GM19452 (cell line): ENCODE data around the gene RAB3GAP2.
"Not testable (repeated sequence)": the region's sequence is repeated elsewhere in the genome, so short reads cannot be mapped to it uniquely, and the experiment has no call there.

Experiments used
- ATAC-seq: cut with Tn5 transposase; IDR thresholded peaks from one replicate; pipeline ENCODE4 v1.9.1; 2021; ENCODE audit not compliant: unreplicated experiment

The RAB3GAP2 gene

DNA sequence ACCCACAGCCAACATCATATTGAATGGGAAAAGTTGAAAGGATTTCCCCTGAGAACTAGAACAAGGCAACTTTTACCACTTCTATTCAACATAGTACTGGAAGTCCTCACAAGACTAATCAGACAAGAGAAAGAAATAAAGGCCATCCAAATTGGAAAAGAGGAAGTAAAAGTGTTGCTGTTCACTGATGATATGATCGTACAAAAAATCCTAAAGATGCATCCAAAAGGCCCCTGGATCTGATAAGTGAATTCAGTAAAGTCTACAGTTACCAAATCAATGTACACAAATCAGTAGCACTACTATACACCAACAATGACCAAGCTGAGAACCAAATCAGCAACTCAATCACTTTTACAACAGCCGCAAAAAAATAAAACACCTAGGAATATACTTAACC lies 28.3 kb downstream of the RAB3GAP2 start:
- ATAC-seq = no peak

DNA sequence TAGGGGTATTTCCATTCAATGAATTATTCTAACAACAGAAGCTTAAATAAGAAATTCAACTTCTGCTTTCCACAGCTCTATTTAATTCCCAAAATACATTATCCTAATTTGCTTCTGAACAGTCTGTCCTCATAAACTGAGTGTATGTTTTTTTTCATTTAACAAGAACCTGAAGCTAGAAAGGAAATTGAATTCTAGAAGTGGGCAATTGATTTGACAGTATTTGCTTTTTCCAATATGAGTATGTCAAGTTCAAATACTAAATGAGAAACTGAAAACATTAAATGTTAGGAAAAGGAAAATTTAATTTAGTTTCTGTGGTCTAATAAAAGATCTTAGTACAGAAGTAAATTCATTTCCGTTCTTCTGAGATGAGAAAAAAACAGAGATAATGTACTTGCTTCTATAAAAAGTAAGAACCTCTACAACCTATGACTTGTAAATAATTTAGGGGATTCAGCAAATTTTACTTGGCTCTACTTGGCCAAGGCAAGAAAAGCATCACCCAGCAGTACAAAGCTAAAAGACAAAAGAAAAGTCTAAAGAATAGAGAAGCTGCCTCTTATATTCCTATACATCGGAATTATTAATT lies 31.1 kb downstream of the RAB3GAP2 start:
- ATAC-seq = no peak

DNA sequence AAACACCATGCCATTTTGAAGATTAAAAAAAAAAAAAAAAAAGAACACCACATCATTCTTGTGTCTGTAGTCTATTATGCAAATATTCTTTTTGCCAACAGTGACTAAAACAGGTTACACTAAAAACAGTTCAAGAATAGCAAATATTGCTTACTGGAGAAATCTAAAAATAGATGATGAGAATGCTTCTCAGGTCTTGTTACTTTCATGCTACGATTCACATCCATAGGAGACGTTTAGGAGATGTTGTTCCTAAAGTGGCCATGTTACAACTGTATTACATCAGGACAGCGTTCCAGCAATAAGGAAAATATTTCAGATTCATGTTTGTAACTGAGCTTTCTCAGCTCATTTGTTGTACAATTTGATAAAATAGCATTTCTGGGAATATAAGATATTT lies 32.3 kb downstream of the RAB3GAP2 start:
- ATAC-seq = no peak

DNA sequence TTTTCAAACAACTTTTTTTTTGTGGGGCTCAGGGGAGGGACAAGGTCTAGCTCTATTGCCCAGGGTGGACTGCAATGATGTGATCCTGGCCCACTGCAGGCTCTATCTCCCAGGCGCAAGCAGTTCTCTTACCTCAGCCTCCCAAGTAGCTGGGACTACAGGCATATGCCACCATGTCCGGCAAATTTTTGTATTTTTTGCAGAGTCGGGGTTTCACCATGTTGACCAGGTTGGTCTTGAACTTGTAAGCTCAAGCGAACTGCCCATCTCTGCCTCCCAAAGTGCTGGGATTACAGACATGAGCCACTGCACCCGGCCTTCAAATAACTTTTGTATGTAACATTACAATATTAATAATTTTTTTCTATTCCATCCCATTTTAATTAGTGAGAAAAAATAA lies 33.0 kb downstream of the RAB3GAP2 start:
- ATAC-seq = no peak

DNA sequence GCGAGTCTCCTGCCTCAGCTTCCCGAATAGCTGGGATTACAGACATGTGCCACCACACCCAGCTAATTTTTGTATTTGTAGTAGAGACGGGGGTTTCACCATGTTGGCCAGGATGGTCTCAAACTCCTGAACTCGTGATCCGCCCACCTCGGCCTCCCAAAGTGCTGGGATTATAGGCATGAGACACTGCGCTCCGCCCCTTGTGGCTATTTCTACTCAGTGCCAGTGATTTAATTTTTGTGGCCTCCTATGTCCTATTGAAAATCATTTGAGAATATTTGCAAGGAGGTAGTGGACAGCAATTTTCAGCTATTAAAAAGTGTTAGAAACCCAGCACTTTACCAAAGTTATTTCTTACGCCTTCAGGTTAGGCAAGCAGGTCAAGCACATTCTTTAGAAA lies 36.0 kb downstream of the RAB3GAP2 start:
- ATAC-seq = not testable (repeated sequence)

DNA sequence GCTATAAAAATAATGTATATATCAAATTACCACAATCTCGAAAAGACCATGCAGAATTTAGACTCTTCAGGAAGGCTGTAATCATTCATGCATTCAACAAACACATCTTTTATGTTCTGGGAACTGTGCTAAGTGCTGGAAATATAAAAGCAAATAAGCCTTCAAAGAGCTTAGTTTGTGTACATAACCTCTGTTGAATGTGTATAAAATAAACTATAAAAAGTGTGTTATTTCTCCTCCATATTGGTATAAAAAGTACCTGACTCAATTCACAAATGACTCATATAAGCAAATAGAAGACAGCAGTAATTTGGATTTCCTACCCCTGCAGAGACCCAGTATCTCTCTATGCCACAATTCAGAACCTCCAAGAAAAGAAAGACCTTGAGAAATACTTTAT lies 36.8 kb downstream of the RAB3GAP2 start:
- no peak for ATAC-seq

DNA sequence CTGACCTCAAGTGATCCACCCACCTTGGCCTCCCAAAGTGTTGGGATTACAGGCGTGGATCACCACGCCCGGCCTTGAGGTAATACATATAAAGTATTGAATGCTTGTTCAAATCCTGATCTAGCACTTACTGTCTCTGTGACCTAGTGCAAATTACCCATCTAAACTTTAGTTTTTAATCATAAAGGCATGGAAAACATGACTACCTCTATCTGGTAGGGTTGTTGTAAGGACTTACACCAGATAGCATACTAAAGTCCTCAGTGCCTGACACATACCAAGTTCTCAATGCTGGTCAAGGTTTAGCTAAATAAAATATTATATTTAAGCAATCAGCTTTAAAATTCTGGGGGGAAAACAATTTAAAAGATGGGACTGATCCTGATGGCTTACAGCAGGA lies 38.3 kb downstream of the RAB3GAP2 start:
- ATAC-seq = no peak

DNA sequence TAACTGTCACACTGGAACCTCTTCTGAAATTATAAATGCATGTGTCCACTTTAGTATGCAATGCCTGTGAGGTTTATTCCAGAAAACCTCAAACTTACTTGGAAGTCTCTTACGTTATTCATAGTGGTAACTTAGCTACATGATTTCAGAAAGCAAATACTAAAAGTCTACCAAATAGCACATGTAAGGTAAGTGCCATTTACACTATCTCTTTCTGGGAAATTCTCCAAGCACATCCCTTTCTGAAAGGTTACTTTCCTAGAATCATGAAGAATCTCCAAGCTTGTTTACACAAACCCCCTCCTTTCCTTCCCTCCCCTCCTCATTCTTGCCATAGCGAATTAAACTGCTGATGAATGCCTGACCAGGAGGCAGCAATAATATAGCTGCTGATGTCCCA lies 42.5 kb downstream of the RAB3GAP2 start:
- ATAC-seq = no peak

DNA sequence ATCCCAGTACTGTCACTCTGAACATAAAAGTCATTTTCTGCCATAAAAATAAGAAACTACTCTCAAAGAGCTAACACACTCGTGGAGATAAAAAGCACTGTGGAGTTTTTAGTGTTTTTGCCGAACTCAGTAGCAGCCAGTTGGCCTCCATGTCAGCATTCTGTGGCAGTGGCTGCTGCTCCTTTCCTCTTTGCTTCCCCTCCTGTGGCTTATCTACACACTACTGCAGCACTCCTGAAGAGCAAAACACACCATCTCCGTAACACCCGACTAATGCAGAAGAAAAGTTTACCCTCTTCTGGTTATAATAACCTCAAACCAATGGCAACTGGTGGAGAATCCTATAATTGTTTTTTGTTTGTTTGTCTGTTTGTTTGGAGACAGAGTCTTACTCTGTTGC lies 44.9 kb downstream of the RAB3GAP2 start:
- no peak for ATAC-seq

DNA sequence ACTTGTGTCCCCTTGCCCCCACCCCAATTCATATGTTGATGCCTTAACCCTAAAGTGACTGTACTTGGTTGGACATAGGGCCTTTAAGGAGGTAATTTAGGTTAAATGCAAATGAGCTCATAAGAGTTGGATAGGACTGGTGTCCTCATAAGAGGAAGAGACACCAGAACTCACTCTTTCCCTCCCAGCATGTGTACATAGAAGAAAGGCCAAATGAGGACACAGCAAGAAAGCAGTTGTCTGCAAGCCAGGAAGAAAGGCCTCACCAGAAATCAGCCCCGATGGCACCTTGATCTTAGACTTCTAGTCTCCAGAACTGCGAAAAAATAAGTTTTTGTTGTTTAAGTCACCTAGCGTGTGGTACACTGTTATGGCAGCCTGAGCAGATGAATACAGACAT lies 45.5 kb downstream of the RAB3GAP2 start:
- no peak for ATAC-seq

DNA sequence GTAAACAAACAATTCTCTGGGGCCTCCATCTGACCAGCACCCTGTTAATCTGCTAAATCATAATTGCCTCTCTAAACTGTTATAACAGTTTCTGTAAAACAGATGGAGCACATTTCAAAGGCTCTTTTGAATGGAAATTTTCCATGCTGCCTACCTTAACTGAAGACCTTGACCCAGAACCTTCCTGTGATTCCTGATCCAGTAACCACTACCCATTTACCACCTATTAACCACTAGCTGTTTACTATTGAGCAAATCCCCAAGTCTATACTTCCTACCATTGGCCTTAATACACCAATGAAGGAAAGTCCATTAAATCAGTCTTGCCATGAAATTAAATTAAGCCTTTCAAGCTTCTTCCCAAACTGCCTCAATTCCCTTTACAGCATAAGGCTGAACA lies 46.3 kb downstream of the RAB3GAP2 start:
- ATAC-seq = no peak

DNA sequence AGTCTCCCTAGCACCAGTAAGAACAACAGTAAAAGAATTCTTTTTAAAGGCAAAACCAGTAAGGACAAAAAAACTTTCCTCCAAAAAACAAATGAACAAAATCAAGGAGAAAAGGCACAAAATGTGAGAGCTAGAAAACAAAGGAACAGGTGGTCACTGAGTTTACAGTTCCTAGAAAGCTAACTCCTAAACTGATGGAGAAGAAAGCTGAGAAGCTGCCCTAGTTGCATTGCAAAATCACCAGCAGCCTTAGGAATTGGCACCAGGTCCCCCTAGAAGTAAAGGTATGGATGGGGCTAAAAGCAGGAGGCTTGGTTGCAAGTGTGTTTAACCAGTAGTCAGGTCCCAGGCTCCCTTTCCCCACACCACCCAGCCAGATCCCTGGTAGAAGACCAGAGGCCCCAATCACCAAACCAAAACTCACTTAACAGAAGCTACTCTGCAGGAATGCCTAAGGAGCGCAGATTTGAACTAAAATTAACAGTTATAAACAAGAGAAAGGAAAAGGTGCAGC lies 47.6 kb downstream of the RAB3GAP2 start:
- no peak for ATAC-seq

DNA sequence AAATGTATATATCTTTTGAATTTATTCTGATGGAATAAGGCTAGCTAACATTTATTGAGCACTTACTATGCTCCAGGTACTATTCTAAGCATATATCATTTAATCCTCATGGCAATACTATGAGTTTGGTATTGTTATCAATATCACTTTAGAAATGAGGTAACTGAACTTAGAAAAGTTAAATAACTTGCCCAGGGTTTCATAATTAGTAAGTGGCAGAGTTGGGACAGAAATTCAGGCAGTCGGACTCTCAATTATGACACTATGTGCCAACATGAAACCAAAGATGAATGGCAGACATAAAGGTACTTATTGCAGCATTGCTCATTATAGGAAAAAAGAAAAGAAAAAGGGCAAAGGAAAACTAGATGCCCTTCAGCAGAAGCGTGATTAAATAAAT lies 48.2 kb downstream of the RAB3GAP2 start:
- no peak for ATAC-seq

DNA sequence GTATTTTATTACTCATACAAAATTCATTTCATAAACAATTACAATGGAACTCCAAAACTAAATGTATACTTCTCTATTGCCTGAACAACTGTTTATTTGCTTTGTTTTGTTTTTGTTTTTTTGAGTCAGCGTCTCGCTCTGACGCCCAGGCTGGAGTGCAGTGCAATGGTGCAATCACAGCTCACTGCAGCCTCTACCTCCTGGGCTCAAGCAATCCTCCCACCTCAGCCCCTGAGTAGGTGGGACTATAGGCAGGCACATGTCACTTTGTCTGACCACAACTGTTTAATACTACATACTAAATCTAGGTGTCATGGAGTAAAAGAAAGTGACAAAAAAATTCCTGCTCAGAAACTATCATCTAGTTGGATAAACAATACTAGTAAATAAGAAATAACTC lies 49.3 kb downstream of the RAB3GAP2 start:
- ATAC-seq = peak; percentile 29

DNA sequence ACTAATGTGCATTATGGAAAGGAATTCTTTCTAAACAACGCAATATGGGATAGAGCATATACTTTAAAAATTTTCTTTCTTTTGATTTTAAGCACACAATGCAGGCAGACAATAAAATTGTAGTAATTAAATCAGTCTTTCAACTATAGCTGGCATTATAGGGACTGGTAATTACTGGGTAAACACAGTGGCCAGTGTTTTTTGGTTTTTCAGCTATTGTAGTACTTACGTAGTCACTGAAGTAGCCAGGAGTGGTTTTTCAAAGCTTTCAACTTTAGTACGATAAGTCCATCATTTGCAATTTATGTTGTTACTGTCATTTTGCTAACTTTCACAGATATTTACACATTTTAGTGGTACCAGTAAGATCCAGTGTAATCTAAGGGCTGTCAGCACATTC lies 50.6 kb downstream of the RAB3GAP2 start:
- ATAC-seq = no peak

DNA sequence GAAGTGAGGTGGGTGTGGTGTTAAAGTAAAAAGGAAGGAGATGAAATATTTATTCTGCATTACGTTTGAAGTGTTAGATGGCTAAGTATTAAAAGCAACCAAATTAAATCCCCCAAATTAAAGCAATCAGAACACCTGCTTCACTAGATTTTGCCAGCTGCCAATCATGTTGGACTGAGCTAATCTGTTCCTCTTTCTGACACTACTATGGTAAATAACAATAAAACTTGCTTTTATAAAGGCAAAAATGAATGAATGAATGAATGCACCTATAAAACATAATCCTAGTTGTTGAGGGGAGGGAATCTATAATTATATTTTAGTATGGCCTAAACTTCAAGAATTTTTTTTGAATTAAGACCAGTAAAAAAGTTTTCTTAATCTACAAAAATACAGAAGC lies 51.0 kb downstream of the RAB3GAP2 start:
- ATAC-seq = no peak

DNA sequence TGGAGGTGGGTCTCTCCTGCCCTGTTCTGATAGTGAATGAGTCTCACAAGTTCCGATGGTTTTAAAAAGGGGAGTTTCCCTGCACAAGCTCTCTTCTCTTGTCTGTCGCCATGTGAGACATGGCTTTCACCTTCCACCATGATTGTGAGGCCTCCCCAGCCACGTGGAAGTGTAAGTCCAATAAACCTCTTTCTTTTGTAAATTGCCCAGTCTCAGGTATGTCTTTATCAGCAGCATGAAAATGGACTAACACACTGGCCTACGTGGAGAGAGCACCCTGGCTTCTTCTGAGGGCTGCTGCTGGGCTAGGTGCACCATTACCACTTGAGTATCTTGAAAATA lies 51.6 kb downstream of the RAB3GAP2 start:
- not testable (repeated sequence) for ATAC-seq

DNA sequence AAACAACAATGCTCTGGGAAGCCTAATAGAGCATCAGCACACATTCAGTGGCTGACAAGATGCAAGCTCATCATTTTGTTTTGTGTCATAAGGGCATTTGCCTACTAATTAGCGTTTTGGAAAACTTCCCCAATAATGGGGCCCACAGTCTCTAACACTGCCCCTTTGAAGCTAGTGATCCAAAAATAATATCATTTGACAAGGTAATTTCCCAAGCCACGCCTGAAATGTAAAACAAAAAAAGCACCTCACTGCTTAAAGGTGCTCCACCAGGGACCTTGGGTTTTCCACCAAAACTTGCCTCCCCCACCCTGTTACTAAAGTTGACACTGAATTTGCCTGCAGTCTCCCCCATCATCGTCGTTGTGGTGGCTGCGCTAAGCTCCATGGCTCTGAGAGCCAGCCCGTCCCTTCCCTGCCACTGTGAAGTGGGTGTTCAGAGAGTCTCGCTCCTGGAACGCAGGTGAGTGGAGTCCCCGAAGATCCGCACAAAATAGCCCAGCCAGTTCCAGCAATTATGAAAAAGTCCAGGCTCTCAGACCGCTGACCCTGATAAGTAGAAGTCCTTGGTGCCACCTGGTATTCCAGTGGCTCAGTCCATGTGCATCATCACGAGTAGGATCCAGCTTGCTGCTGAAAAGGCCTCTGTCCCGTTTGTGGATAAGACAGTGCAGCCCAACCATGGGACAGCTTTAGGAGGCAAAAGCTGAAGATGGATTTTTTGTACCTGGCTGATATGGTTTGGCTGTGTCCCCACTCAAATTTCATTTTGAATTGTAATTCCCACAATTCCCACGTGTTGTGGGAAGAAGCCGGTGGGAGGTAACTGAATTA lies 52.2 kb downstream of the RAB3GAP2 start:
- ATAC-seq = peak; percentile 33

DNA sequence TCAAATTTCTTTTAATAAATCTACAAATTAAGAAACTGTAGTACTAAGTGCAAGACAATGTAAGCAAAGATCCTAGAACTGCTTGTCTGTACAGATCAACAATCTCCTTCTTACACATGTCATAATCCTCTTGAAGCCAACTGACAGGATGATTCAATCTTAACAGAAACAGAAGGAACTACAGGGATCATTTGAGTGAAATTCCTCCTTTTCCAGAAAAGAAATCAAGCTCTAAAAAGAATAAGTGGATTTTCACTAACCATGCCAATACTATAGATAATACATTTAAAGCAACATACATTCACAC lies 53.2 kb downstream of the RAB3GAP2 start:
- no peak for ATAC-seq

DNA sequence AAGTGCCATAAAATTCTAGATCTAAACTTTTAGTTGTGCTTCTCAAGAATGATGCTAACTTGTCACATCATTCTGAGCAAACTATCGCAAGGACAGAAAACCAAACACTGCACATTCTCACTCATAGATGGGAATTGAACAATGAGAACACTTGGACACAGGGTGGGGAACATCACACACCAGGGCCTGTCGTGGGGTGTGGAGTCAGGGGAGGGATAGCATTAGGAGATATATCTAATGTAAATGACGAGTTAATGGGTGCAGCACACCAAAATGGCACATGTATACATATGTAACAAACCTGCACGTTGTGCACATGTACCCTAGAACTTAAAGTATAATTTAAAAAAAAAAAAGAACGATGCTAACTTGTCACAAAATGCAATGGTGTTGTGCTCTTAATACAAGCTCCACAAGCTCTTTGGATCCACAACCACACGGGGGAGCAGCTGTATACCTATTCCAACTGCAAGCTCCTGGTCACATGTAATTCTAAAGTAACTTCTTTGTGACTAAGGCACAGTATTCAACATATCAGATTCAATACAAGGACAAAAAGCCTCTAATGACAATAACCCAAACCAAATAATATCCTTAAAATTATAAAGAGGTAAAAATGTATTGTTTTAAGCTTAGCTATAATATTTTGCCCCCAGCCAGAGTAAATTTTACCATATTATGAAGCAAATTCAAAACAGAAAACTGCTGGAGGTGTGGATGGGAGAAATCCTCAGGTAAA lies 53.7 kb downstream of the RAB3GAP2 start:
- not testable (repeated sequence) for ATAC-seq

DNA sequence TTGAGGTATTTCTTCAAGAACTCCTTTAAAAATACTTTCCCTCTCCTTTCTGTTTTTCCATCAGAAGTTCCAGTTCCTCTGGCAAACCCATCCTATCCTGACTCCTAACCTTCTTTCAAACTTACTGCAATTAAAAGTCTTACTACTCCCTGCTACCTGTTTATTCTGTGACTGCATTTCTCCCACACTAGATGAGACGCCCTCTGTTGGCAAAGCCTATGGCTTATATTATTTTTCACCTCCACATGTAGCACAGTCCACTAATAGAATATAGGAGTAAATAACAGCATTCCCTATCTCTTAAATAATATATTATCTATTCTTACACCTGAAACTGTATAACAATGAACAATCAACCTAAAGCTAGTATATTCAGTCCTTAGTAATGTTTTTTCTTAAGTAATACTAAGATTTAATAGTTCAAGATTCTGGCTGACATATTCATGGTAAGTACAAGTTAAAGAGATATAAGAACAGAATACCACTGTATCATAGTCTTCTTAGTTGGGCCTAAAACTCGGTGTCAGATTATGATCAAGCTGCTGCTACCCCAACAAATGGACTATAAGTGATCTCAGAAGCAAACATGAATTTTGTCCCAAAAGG lies 54.8 kb downstream of the RAB3GAP2 start:
- ATAC-seq = no peak
